HL-60 (cell line): ENCODE measurements around the gene ZNF106.

Experiments
- POLR2AphosphoS5 ChIP-seq: IDR thresholded peaks from 2 replicates; pipeline ENCODE4 v1.6.1; 2012; ENCODE audit warnings: low read depth
- TF ChIP-seq, protein P1 (sequence below): IDR thresholded peaks from 2 replicates; pipeline ENCODE4 v1.6.1; 2012; ENCODE audit warnings: low read depth; ENCODE audit not compliant: insufficient replicate concordance
- TF ChIP-seq, protein P2 (sequence below): IDR thresholded peaks from one replicate; pipeline ENCODE4 v1.5.1; 2011; ENCODE audit warnings: low read length, control low read depth, inconsistent platforms; ENCODE audit not compliant: insufficient read depth

DNA sequence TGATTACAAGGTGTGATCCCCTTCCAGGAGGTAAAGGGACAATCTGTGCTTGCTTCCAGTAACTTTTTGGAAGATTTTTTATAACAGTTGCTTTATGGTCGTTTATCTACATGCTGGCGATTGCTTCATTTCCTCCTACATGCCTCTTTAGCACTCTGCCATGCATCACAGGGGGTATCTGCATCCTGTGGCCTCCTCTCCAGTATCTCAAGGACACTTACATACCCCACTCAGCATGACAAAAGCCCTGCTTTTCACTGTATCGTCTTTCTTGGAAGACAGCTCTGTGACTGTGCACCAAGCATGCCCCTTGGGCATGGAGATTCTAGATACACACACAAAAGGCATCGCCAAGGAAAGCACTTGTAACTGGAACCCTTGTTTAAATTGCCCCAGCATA is 106.3 kb downstream of the ZNF106 start:
- TF ChIP-seq, protein P1, sequence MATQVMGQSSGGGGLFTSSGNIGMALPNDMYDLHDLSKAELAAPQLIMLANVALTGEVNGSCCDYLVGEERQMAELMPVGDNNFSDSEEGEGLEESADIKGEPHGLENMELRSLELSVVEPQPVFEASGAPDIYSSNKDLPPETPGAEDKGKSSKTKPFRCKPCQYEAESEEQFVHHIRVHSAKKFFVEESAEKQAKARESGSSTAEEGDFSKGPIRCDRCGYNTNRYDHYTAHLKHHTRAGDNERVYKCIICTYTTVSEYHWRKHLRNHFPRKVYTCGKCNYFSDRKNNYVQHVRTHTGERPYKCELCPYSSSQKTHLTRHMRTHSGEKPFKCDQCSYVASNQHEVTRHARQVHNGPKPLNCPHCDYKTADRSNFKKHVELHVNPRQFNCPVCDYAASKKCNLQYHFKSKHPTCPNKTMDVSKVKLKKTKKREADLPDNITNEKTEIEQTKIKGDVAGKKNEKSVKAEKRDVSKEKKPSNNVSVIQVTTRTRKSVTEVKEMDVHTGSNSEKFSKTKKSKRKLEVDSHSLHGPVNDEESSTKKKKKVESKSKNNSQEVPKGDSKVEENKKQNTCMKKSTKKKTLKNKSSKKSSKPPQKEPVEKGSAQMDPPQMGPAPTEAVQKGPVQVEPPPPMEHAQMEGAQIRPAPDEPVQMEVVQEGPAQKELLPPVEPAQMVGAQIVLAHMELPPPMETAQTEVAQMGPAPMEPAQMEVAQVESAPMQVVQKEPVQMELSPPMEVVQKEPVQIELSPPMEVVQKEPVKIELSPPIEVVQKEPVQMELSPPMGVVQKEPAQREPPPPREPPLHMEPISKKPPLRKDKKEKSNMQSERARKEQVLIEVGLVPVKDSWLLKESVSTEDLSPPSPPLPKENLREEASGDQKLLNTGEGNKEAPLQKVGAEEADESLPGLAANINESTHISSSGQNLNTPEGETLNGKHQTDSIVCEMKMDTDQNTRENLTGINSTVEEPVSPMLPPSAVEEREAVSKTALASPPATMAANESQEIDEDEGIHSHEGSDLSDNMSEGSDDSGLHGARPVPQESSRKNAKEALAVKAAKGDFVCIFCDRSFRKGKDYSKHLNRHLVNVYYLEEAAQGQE, result no peak
- TF ChIP-seq, protein P2, sequence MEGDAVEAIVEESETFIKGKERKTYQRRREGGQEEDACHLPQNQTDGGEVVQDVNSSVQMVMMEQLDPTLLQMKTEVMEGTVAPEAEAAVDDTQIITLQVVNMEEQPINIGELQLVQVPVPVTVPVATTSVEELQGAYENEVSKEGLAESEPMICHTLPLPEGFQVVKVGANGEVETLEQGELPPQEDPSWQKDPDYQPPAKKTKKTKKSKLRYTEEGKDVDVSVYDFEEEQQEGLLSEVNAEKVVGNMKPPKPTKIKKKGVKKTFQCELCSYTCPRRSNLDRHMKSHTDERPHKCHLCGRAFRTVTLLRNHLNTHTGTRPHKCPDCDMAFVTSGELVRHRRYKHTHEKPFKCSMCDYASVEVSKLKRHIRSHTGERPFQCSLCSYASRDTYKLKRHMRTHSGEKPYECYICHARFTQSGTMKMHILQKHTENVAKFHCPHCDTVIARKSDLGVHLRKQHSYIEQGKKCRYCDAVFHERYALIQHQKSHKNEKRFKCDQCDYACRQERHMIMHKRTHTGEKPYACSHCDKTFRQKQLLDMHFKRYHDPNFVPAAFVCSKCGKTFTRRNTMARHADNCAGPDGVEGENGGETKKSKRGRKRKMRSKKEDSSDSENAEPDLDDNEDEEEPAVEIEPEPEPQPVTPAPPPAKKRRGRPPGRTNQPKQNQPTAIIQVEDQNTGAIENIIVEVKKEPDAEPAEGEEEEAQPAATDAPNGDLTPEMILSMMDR, result no peak
- TF ChIP-seq POLR2AphosphoS5, result no peak
